Mucosa of stomach (tissue), 1 donor: ENCODE results near the gene POGLUT2.

Experiments used
- H3K27me3 ChIP-seq: one replicate; pipeline ENCODE4 v1.7.0; 2013; ENCODE audit warnings: mild to moderate bottlenecking, low read length; ENCODE audit not compliant: control insufficient read depth, insufficient read depth
- H3K36me3 ChIP-seq: one replicate; pipeline ENCODE4 v1.7.0; 2013; ENCODE audit warnings: low read length; ENCODE audit not compliant: control insufficient read depth, insufficient read depth
- H3K4me1 ChIP-seq: one replicate; pipeline ENCODE4 v1.7.0; 2013; ENCODE audit warnings: mild to moderate bottlenecking, low read length; ENCODE audit not compliant: control insufficient read depth, insufficient read depth
- H3K4me3 ChIP-seq: one replicate; pipeline ENCODE4 v1.7.0; 2013; ENCODE audit warnings: low read length
- H3K9ac ChIP-seq: one replicate; pipeline ENCODE4 v1.7.0; 2013; ENCODE audit warnings: mild to moderate bottlenecking, low read length, moderate library complexity
- H3K9me3 ChIP-seq: one replicate; pipeline ENCODE4 v1.7.0; 2013; ENCODE audit warnings: mild to moderate bottlenecking, low read length, moderate library complexity; ENCODE audit not compliant: control insufficient read depth
- donor health status: Pancreatic carcinoma.

The POGLUT2 gene

GRCh38 chr13:102774591-102775520, 23.9 kb downstream of the POGLUT2 start:
- no peak overlapping the region for H3K9ac ChIP-seq
- H3K9me3 ChIP-seq, result no peaks in the 10 kb centered on the region
- H3K27me3 ChIP-seq, result no peaks in the 10 kb centered on the region
- peaks cover 14% of the 10 kb centered on the region for H3K4me1 ChIP-seq
- no peaks in the 10 kb centered on the region for H3K36me3 ChIP-seq
- H3K4me3 ChIP-seq, result no peak overlapping the region

DNA sequence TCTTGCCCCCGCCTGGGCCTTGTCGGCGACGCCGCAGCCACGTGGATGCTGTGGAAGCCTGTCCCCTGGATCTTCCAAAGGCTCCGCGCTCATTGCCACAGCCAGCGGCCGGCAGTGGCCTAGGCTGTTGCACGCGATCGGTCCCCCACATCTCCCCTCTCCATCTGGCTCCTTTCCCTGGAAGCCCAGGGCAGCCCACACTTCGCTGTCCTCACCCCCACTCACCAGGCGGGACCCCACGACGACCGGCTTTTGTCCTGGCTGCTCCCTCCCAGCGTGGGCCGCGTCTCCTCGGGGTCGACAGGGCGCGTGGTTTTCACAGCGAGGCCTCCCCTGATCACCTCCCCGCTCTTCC, 24.6 kb downstream of the POGLUT2 start:
- Histone ChIP-seq H3K9ac (peak overlapping the region; percentile 66), H3K4me3 (peak overlapping the region; percentile 48)

GRCh38 chr13:102773441-102774213, 25.1 kb downstream of the POGLUT2 start, which contains the start of gene TEX30:
TSS of gene TEX30 (minus strand) at chr13:102773786. CDS start at chr13:102770026, 3,760 bp downstream.
- Histone ChIP-seq H3K9me3 (no peaks in the 10 kb centered on the region), H3K4me3 (peak within 1 kb of the TSS; percentile 48), H3K4me1 (peaks cover 14% of the 10 kb centered on the region), H3K9ac (peak within 1 kb of the TSS; percentile 66), H3K27me3 (no peaks in the 10 kb centered on the region), H3K36me3 (no peaks in the 10 kb centered on the region)

More for the DNA sequence above, 24.6 kb downstream of the POGLUT2 start:
- Histone ChIP-seq H3K4me1 (peaks cover 14% of the 10 kb centered on the region), H3K27me3 (no peaks in the 10 kb centered on the region), H3K9me3 (no peaks in the 10 kb centered on the region), H3K36me3 (no peaks in the 10 kb centered on the region)

- Histone ChIP-seq H3K27me3 (no peaks in the 10 kb centered on the region), H3K4me3 (no peak overlapping the region)
Observed at GRCh38 chr13:102772042-102772425, 26.7 kb downstream of the POGLUT2 start.

GRCh38 chr13:102771298-102772041, 27.3 kb downstream of the POGLUT2 start:
- no peaks in the 10 kb centered on the region for H3K36me3 ChIP-seq
- no peaks in the 10 kb centered on the region for H3K27me3 ChIP-seq
- H3K9me3 ChIP-seq, result no peaks in the 10 kb centered on the region
- no peak overlapping the region for H3K9ac ChIP-seq
- H3K4me1 ChIP-seq, result peaks cover 14% of the 10 kb centered on the region
- H3K4me3 ChIP-seq, result no peak overlapping the region

More at GRCh38 chr13:102772042-102772425, 26.7 kb downstream of the POGLUT2 start:
- no peaks in the 10 kb centered on the region for H3K36me3 ChIP-seq
- no peak overlapping the region for H3K9ac ChIP-seq
- H3K9me3 ChIP-seq, result no peaks in the 10 kb centered on the region
- peaks cover 14% of the 10 kb centered on the region for H3K4me1 ChIP-seq

- no peak overlapping the region for H3K9ac ChIP-seq
- no peaks in the 10 kb centered on the region for H3K27me3 ChIP-seq
- no peaks in the 10 kb centered on the region for H3K9me3 ChIP-seq
- no peak overlapping the region for H3K4me3 ChIP-seq
- peaks cover 14% of the 10 kb centered on the region for H3K4me1 ChIP-seq
- H3K36me3 ChIP-seq, result no peaks in the 10 kb centered on the region
Observed at GRCh38 chr13:102770435-102770834, 28.3 kb downstream of the POGLUT2 start.

GRCh38 chr13:102769679-102770078, 29.1 kb downstream of the POGLUT2 start:
- H3K9ac ChIP-seq, result no peak overlapping the region
- no peaks in the 10 kb centered on the region for H3K9me3 ChIP-seq
- peaks cover 14% of the 10 kb centered on the region for H3K4me1 ChIP-seq
- no peak overlapping the region for H3K4me3 ChIP-seq
- H3K36me3 ChIP-seq, result no peaks in the 10 kb centered on the region
- no peaks in the 10 kb centered on the region for H3K27me3 ChIP-seq

DNA sequence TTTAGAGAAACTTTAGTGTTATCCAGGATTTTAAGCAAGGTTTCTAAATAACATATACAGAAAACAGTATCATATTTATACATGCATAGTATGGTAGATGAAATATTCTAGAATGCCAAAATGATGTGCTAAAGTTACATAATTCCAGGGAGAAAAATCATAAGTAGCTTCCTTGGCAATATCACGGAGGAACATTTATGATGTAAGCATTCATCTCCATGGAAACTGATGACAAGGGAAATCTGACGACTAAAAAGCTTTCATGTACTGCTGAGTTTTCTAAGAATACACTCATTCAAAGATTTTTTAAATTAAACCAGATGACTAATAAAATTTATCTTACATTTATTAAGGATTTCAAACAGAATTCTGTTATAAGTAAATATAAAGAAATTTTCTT, 29.9 kb downstream of the POGLUT2 start:
- Histone ChIP-seq H3K27me3 (no peaks in the 10 kb centered on the region), H3K4me1 (peaks cover 7% of the 10 kb centered on the region), H3K36me3 (no peaks in the 10 kb centered on the region), H3K9ac (no peak overlapping the region), H3K4me3 (no peak overlapping the region), H3K9me3 (no peaks in the 10 kb centered on the region)

DNA sequence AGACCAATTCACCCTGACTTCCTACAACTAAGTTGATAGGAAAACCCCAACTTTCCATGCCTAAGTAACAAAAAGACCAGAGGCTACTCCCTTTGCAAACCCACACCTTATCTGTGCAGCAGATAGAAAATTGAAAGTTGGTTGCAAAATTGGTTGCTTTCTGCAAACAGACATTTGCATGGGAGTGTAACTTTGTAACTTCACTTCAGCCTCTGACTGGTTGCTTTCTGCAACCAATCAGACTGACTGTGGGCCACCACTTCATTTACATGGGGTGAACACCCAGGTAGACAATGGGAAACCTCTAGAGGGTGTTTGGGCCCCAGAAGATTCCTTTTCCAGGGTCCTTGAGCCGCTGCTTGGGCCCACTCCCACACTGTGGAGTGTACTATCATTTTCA, 35.0 kb downstream of the POGLUT2 start:
- H3K4me3 ChIP-seq, result no peak overlapping the region
- H3K9ac ChIP-seq, result no peak overlapping the region
- H3K9me3 ChIP-seq, result no peaks in the 10 kb centered on the region
- no peaks in the 10 kb centered on the region for H3K36me3 ChIP-seq
- H3K27me3 ChIP-seq, result no peaks in the 10 kb centered on the region
- peaks cover 3% of the 10 kb centered on the region for H3K4me1 ChIP-seq

GRCh38 chr13:102761071-102761470, 37.7 kb downstream of the POGLUT2 start:
- Histone ChIP-seq H3K9ac (no peak overlapping the region), H3K4me3 (no peak overlapping the region), H3K36me3 (no peaks in the 10 kb centered on the region), H3K4me1 (peaks cover 3% of the 10 kb centered on the region), H3K9me3 (no peaks in the 10 kb centered on the region), H3K27me3 (no peaks in the 10 kb centered on the region)

DNA sequence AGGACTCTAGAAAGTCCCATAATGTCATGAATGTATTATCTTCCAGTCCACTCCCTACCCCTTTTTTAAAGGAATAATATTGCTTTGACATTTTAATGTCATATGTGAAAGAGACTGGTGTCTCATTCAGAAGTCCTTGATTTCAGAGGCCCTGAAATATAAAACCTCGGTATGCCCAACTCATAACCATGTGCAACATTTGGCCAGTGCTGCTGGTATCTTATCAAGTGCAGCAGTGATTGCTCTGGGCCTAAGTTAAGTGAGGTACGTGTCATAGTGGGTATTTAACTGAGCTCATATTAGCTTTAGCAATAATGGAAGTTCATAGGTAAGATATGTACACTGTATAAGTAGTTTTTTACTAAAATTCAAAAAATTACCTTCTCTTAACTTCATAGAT, 39.9 kb downstream of the POGLUT2 start:
- Histone ChIP-seq H3K36me3 (no peaks in the 10 kb centered on the region), H3K27me3 (no peaks in the 10 kb centered on the region), H3K9ac (no peak overlapping the region), H3K4me3 (no peak overlapping the region), H3K4me1 (peaks cover 3% of the 10 kb centered on the region), H3K9me3 (no peaks in the 10 kb centered on the region)
